ENCODE data around the gene C5orf52.
"Not testable (repeated sequence)": the region's sequence is repeated elsewhere in the genome, so short reads cannot be mapped to it uniquely, and the experiment has no call there.

C5orf52 gene

DNA sequence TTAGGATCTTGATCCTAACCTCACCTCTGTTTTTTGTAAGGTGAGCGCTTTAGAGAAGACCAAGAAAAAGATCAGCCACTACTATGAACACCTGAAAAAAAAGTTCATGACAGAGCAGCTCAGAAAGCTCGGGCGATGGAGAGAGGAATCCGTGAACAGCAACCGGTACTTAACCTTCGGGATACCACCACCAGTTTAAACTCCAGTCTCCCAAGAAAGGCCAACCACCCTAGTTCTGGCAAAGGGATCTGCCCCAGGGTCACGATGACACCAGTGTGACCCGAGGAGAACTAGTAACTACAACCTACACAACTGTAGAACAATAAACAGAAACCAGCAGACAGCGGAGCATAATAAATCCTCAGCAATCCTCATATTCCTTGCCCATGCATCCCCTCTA lies 8.5 kb downstream of the C5orf52 start:
- no peak for DNase-seq

DNA sequence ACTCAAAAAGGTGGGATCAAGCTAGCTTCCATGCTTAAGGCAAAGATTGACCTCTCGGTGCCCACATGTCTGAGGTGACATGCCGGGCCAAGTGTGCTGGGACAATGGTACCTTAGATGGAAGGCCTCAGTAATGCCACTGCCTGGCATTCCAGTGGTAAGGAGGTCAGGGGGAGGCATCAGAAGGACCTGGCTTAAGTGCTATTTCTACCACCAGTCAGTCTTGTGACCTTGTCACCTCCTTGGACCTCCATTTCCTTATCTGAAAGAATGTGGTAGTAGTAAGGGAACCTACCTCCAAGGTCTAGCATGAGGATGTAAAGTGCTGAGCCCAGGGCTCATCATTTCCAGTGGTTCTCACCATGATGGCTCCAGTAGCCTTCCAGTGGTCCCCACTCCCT lies 8.9 kb downstream of the C5orf52 start:
- no peak for DNase-seq

DNA sequence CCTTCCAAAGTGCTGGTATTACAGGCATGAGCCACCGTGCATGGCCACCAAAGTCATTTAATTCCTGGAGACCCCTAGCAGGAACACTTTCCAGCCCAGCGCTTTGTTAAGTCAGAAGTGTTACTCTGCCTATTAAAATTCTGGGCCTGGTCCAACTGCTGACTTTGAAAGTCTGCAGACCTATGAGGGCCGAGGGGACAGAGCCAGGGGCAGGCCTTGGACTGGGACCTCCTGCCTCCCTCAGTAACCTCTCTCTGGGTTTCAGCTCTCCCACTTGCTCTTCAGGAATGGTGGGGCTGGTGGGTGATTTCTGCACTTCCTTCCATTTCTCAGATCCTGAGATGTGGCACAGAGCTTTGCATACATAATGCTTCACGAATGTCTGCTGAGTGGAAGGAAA lies 9.7 kb downstream of the C5orf52 start:
- no peak for DNase-seq

DNA sequence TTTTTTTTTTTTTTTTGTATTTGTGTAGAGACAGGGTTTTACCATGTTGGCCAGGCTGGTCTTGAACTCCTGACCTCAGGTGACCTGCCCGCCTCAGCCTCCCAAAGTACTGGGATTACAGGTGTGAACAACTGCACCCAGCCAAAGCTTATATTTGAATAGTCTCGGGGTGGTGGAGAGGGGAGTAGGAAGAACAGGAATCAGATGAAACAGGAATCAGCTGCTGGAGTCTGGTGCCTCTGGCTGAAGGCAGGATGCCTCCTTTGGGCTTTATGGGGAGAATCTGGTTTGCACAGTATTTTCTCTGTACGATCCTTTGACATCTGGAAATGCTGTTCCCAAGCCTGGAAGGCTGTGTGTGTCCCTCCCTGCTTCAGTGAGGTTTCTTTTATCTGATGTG lies 10.9 kb downstream of the C5orf52 start:
- no peak for DNase-seq

DNA sequence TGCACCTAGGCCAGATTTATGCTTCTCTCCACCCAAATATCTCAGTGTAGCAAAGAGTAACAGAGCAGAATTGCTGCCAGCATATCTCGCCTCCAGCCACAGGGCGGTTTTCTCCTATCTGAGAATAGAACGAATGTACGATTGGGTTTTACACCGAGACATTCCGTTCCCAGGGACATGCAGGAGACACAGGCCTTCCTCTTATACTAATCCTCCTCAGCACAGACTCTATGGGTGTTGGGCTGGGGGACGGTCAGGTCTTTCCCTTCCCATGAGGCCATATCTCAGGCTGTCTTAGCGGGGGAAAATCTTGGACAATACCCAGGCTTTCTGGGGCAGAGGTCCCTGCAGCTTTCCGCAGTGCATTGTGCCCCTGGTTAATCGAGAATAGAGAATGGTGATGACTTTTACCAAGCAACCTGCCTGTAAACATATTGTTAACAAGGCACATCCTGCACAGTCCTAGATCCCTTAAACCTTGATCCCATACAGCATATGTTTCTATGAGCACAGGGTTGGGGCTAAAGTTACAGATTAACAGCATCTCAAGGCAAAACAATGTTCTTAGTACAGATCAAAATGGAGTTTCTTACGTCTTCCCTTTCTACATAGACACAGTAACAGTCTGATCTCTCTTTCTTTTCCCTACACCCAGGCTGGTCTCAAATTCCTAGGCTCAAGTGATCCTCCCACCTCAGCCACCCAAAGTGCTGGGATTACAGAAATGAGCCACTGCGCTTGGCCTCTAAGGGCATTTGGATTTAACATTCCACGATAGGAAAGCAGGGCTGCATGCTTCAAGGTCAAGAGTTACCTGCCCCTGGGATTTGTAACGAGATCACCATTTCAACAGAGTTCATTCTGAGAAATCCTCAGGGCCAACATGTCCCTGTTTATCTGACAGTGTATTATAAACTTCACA lies 15.2 kb downstream of the C5orf52 start:
- not testable (repeated sequence) for DNase-seq

DNA sequence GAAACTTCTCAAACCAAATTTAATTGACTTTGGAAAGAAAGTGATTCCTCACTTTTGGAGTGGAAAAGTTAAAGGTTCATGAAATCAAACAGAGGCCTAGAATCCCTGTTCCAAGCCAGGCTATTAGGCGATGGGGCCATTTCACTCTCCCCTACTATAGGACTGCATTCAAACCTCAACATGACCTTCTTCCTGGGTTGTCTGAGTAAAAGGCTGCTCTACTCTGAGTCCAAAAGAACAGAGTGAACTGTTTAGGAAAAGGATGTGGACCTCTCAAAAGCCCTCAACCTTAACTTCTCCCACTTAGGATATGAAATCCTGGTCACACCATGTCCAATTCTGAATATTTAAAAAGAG lies 15.8 kb downstream of the C5orf52 start:
- DNase-seq, result no peak

DNA sequence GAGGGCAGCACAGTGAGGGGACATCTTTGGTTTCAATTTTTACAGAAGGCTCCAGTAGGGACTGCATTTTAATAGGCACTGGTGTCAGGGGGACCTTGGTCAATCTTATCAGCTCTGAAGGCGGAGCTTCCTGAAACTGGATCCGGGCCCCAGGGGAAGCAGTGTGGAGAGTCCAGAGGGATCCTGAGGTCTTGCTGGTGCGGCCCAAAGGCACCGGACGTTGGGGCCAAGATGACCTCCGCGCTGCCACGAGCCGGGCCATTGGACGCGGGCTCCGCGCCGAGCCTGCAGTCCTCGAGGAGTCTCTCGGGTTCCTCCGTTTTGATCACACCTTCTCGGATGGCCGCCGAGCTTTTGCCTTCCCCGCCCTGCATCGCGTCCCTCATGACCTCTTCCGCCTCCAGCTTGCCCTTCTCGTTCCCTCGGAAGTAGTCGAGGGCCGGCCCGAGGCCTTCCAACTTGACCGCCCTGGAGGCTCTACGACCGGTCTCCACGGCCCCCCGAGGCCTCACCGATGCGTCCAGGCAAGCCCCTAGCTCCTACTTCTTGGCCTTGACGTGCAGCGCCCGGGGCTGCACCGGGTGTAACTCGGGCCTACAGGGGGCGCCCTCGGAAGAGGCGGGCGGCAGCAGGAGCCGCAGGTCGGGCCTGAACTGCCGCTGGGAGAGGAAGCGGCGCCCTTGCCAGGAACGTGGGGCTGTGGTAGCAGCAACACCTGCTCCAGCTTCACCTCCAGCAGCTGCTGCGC lies 18.8 kb downstream of the C5orf52 start:
- no peak for DNase-seq

DNA sequence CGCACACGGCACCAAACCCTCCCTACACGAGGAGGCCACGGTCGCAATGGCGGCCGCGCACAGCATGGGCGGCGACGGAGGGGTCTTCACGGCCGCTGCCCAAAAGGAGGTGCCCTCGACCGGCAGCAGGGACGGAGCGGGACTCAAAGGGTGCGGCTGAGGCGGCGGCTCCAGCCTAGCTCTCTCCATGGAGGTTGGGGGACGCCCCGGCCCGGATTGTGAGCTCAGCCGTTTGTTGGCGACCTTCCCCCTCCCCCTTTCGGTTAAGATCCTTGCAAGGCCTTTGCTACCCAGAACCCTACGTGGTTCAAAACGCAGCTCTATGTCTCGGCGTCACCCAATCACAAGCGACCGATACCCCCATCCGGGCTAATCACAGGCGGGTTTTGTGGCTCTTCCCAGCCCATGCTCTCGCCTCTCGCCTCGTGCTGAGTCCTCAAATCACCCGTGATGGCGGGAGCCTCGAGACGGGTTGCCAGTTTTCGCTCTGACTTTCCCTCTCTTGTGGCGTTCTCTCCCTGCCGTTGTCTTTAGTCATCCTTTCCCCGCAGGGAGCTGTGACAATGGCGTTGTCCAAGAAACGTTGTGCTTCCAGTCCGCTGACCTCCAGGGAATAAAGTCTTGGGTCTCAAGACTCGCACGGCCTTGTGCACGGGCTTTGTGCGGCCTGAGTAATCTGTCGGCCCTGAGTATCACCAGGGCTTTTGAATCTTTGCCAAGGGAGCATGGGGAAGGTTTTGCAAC lies 19.5 kb downstream of the C5orf52 start:
- DNase-seq, result no peak

DNA sequence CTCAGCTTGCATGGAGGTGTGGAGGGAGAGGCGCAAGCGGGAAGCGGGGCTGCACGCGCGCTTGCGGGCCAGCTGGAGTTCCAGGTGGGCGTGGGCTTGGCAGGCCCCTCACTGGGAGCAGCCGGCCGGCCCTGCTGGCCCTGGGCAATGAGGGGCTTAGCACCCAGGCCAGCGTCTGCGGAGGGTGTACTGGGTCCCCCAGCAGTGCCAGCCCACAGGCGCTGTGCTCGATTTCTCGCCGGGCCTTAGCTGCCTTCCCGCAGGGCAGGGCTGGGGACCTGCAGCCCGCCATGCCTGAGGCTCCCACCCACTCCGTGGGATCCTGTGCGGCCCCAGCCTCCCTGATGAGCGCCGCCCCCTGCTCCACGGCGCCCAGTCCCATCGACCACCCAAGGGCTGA lies 22.5 kb downstream of the C5orf52 start:
- not testable (repeated sequence) for DNase-seq

DNA sequence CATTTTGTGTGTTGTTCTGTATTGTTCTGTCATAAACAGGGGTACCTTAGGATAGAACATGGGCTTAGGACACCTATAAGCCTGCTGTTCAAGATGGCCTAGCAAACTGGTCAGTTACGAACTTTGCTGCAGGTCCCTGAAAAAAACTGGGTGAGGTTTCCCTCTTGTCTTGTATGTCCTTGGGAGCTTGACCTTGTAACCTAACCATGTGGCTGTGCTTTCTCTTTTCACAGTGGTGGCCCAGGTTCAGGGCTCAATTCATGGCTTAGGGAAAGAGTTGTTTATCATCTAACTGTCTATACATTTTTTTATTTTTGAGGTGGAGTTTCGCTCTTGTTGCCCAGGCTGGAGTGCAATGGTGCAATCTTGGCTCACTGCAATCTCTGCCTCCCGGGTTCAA lies 24.8 kb downstream of the C5orf52 start:
- not testable (repeated sequence) for DNase-seq

DNA sequence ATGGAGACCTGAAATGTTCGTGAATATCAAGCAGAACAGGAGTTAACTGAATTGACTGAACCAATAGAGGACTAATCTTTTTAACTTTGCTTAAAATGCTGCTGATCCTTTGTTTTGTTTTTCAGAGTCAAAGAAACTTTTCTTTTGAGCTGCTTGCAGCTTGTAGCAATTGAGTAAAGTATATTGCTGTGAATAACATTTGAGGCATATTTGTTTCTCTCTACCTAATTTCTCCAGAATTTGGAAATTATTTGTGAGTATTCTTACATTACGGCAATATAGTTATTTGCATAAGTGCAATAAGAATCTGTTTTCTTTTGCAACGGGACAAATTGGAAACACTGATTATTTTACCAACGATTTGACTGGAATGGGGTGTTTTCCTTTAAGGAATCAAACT lies 27.3 kb downstream of the C5orf52 start:
- DNase-seq, result not testable (repeated sequence)

DNA sequence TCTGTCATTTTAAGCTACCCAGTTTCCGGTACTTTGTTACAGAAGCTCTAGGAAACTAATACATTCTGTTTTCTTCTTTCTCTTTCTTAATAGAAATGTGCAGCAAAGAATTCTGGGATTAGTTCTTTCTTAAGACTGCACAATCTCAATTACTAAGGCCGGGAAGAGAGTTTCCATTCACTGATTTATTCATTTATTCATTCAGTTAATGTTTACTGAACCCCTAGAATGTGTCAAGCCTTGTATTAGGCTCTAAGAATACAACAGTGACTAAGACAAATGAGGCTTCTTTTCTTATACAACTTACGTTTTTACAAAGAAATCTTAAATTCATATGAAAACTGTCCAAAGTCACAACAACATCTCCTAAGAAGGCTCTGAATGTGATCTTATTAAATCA lies 32.4 kb downstream of the C5orf52 start:
- no peak for DNase-seq

DNA sequence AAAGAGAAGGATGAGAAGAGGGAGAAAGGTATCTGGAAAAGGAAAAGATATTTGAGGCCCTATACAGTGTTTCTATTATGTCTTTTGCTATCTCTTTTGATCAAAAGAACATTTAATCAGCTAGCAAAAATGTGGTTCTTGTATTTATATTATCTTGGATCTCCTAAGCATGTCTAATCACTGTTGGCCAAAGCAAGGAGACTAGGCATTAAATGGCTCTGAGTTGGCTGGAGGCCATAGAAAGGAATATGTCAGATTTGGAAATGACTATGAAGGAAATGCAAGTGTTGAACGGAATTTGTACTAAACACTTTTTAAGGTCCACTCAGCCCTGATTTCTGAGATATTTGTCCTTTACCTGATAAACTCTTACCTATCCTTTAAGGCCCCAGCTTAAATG lies 37.5 kb downstream of the C5orf52 start:
- DNase-seq, result no peak

DNA sequence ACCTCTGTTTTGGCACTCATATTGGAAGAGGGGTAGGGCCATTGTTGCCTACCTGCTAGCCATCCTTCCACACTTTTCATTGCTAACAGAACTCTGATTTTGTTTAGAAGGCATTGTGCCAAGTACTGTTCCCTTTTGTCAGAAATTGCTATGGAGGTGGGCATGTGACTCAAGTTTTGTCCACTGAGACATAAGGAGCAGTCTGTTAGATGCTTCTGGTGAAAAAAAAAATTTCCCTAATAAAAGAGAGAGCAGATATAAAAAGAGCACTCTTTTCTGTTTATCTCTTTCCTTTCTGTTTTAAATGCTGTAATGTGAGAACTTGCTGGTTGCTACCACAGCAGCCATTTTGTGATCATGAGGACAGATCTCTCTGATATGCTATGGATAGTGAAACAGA lies 38.0 kb downstream of the C5orf52 start:
- DNase-seq, result no peak

DNA sequence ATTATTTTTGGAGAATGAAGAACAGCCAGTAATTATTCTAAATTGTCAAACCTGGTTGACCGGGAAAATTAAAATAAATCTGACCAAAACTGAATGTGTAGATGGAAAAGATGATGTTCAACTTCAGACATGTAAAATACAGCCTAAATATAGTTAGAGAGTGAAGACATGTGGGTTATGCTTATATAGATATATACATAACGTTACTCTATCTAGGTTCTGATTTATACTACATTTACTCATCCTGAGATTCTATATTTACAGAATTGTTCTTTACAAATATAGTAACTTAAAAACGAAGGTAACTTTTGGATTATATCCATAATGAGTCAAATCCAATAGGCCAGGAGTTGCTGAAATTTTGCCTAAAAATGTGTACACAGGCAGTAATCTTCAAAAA lies 39.1 kb downstream of the C5orf52 start:
- DNase-seq, result no peak

DNA sequence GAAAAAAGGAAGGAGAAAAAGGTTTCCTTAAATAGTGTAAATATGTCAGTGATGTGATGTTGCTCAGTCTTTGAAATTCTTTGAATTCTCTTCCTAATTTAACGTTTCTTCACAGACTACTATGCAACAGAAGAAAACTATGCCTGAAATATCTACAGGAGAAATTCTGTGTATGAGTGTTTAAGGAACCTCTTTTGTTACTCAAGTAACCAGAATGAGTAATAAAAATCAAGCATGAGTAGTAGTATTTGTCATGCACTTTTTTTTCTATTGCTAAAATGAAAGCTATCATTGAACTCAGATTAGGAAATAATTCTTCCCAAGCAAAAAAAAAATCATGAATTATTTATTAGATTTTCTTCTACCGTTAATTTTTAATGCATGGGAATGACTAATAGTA lies 39.5 kb downstream of the C5orf52 start:
- DNase-seq, result no peak

DNA sequence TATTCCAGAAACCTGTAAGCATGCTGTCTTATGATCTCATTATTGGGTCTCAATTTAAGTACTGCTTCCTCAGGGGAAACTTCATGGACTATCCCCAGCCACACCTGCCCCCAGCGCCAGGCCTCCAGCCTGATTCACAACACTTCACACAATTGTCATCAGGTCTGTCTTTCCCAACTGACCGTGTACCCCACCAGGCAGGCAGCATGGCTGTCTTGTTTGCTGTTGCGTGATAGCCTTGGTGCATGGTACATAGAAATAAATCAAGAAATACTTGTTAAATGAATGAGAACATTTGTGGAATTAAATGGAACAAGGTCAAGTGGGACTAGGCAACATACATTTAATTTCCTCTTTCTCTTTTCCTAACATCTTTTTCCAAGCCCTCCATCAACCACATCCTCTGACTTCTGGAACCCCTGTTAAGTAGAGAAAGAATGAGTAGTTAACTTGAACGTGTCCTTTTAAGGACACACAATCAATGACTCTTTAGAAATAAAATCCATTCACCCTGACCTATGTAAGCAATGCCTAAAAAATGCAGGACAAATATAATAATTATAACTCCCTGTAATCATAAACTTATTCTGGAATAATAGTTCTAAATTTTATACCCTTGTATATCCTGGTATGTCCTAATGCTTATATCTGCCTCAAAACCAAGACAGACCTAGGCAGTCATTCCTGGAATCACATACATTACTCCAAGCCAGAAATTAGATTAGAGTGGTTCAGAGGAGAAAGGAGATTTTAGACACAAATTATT lies 42.7 kb downstream of the C5orf52 start:
- no peak for DNase-seq

DNA sequence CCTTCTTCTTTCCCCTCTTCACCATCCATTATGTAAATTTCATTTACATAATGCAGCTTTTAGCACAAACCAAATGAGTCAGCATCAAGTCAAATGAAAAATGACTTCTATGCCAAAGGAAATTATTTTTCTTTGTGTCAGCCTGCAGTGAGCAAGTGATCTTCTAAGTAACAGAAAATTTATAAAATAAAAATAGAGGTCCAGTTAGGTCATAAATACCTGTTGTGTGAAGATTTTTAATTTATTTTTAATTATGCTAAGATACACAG lies 43.2 kb downstream of the C5orf52 start:
- DNase-seq, result no peak

DNA sequence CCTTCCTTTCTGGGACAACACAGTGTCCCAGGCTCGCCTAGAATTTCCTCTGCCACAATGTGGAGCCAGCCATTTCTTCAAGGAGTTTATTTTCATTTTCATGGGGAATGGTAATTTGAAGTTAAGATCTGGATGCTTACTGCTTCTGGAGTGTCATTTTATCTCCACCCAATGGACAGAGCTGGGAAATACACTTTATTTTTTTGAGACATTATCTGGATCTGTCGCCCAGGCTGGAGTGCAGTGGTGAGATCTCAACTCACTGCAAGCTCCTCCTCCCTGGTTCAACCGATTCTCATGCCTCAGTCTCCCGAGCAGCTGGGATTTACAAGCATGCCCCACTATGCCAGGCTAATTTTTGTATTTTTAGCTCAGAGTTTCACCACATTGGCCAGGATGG lies 47.2 kb downstream of the C5orf52 start:
- DNase-seq, result peak; percentile 71

DNA sequence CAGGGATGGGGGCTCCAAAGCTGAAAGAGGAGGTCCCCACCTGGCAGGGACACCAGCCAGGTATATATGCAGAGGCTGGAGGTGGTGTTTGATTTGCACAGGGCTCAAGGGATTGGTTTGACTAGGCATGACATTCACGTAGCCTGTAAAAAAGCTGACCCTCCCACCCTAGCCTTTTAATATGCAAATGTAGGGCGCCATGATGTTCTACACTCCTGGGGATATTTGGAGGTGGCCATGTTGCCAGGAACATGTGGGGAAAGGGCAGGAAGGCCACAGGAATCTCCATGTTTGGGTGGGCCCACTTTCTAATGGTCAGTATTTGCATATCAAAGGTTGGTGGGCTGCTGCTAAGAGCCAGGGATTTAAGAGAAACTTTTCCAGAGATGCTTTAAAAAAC lies 47.9 kb downstream of the C5orf52 start:
- no peak for DNase-seq

DNA sequence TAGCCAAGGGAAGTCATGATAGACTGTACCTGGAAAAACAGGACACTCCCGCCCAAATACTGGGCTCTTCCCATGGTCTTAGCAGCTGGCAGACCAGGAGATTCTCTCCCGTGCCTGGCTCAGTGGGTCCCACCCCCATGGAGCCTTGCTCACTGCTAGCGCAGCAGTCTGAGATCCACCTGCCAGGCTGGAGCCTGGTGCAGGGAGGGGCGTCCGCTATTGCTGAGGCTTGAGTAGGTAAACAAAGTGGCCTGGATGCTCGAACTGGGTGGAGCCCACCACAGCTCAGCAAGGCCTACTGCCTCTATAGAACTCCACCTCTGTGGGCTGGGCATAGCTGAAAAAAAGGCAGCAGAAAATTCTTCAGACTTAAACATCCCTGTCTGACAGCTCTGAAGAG lies 49.8 kb downstream of the C5orf52 start:
- DNase-seq, result no peak

DNA sequence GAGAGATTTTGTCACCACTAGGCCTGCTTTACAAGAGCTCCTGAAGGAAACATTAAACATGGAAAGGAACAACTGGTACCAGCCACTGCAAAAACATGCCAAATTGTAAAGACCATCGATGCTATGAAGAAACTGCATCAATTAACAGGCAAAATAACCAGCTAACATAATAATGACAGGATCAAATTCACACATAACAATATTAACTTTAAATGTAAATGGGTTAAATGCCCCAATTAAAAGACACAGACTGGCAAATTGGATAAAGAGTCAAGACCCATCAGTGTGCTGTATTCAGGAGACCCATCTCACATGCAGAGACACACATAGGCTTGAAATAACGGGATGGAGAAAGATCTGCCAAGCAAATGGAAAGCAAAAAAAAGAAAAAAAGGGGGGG lies 51.6 kb downstream of the C5orf52 start:
- DNase-seq, result not testable (repeated sequence)

DNA sequence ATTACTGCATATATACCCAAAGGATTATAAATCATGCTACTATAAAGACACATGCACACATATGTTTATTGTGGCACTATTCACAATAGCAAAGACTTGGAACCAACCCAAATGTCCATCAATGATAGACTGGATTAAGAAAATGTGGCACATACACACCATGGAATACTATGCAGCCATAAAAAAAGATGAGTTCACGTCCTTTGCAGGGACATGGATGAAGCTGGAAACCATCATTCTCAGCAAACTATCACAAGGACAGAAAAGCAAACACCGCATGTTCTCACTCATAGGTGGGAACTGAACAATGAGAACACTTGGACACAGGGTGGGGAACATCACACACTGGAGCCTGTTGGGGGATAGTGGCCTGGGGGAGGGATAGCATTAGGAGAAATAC lies 55.3 kb downstream of the C5orf52 start:
- not testable (repeated sequence) for DNase-seq

All from midbrain (tissue), 1 donor.